Astrocyte (in vitro differentiated cells and primary cell): ENCODE data around the gene NEU1. TPM values are rescaled to one million over a fixed set of nuclear protein-coding genes. Genes with fewer than 3 reads are reported as not detected.
"Not testable (repeated sequence)": the region's sequence is repeated elsewhere in the genome, so short reads cannot be mapped to it uniquely, and the experiment has no call there.

Experiments used
- DNase-seq: peaks from one replicate; pipeline ENCODE4 v3.0.0-alpha.2; 2010; ENCODE audit warnings: low read depth
- FAIRE-seq: peaks from 2 replicates; lab custom pipeline; 2011; peaks lifted over from hg19 to GRCh38; lab: Jason Lieb, UNC
- H2AFZ ChIP-seq: 2 replicates; pipeline ENCODE4 v1.6.0; 2012; ENCODE audit warnings: low read depth, low read length, inconsistent platforms
- H3K27ac ChIP-seq: 2 replicates; pipeline ENCODE4 v1.5.1; 2011; ENCODE audit warnings: low read depth, low read length, inconsistent platforms
- H3K27me3 ChIP-seq: 2 replicates; pipeline ENCODE4 v1.6.0; 2011; ENCODE audit warnings: low read length, inconsistent platforms; ENCODE audit not compliant: insufficient read depth
- H3K36me3 ChIP-seq: 2 replicates; pipeline ENCODE4 v1.5.1; 2011; ENCODE audit warnings: low read length, inconsistent platforms; ENCODE audit not compliant: insufficient read depth
- H3K4me1 ChIP-seq: 2 replicates; pipeline ENCODE4 v1.5.1; 2011; ENCODE audit warnings: low read length, inconsistent platforms; ENCODE audit not compliant: insufficient read depth
- H3K4me2 ChIP-seq: 2 replicates; pipeline ENCODE4 v1.6.0; 2012; ENCODE audit warnings: low read length, inconsistent platforms
- H3K4me3 ChIP-seq: 2 replicates; pipeline ENCODE4 v1.5.1; 2011; ENCODE audit warnings: low read depth, mild to moderate bottlenecking, low read length, inconsistent platforms; ENCODE audit not compliant: insufficient read depth
- H3K79me2 ChIP-seq: 2 replicates; pipeline ENCODE4 v1.6.0; 2012; ENCODE audit warnings: mild to moderate bottlenecking, low read length, inconsistent platforms; ENCODE audit not compliant: insufficient read depth
- H3K9ac ChIP-seq: 2 replicates; pipeline ENCODE4 v1.6.0; 2012; ENCODE audit warnings: mild to moderate bottlenecking, low read length, inconsistent platforms
- H3K9me3 ChIP-seq: 2 replicates; pipeline ENCODE4 v1.5.1; 2012; ENCODE audit warnings: low read depth, mild to moderate bottlenecking, low read length, inconsistent platforms; ENCODE audit not compliant: insufficient read depth
- H4K20me1 ChIP-seq: 2 replicates; pipeline ENCODE4 v1.6.0; 2012; ENCODE audit warnings: low read length, inconsistent platforms; ENCODE audit not compliant: insufficient read depth
- H3K27ac Mint-ChIP-seq: one replicate; pipeline ENCODE4 v1.8.0; 2021; ENCODE audit warnings: mild to moderate bottlenecking, mixed read lengths; ENCODE audit not compliant: unreplicated experiment
- H3K27me3 Mint-ChIP-seq: one replicate; pipeline ENCODE4 v1.8.0; 2021; ENCODE audit warnings: low read depth, mixed read lengths; ENCODE audit not compliant: unreplicated experiment
- H3K36me3 Mint-ChIP-seq: one replicate; pipeline ENCODE4 v1.8.0; 2021; ENCODE audit warnings: low read depth, mixed read lengths; ENCODE audit not compliant: unreplicated experiment
- H3K4me1 Mint-ChIP-seq: one replicate; pipeline ENCODE4 v1.8.0; 2021; ENCODE audit warnings: low read depth, mixed read lengths; ENCODE audit not compliant: unreplicated experiment
- H3K4me3 Mint-ChIP-seq: one replicate; pipeline ENCODE4 v1.8.0; 2021; ENCODE audit warnings: mild to moderate bottlenecking, moderate library complexity, mixed read lengths; ENCODE audit not compliant: unreplicated experiment
- H3K9me3 Mint-ChIP-seq: one replicate; pipeline ENCODE4 v1.8.0; 2021; ENCODE audit warnings: mild to moderate bottlenecking, mixed read lengths; ENCODE audit not compliant: unreplicated experiment
- CTCF ChIP-seq: IDR thresholded peaks from 2 replicates; pipeline ENCODE4 v1.5.1; 2011; ENCODE audit warnings: low read depth, mild to moderate bottlenecking, inconsistent platforms, low read length, moderate library complexity; ENCODE audit not compliant: insufficient read depth
- EZH2 ChIP-seq: IDR thresholded peaks from 2 replicates; pipeline ENCODE4 v1.6.1; 2012; ENCODE audit warnings: mild to moderate bottlenecking, low read length, inconsistent platforms; ENCODE audit not compliant: insufficient read depth
- total RNA-seq: library from RNA; stranded (reverse); gene quantifications from 2 replicates; pipeline ENCODE4 v1.2.1, GENCODE V29; 2021

Gene NEU1
- total RNA-seq, 1 donor from 2014 or later: 47.3 TPM

GRCh38 chr6:31844507-31844906 lies 18.1 kb downstream of the NEU1 start:
- Histone ChIP-seq H3K4me2 (no peak overlapping the region), H3K9ac (no peak overlapping the region), H3K9me3 (no peaks in the 10 kb centered on the region), H4K20me1 (peaks cover 19% of the 10 kb centered on the region), H3K79me2 (no peaks in the 10 kb centered on the region), H3K4me1 (no peaks in the 10 kb centered on the region), H2AFZ (no peak overlapping the region), H3K4me3 (no peak overlapping the region), H3K27me3 (no peaks in the 10 kb centered on the region), H3K36me3 (peaks cover 12% of the 10 kb centered on the region), H3K27ac (no peak overlapping the region)
- TF ChIP-seq EZH2: no peak
- no peak for TF ChIP-seq CTCF
- Mint-ChIP-seq H3K36me3 (peaks cover 7% of the 10 kb centered on the region), H3K4me3 (no peak overlapping the region), H3K4me1 (no peaks in the 10 kb centered on the region), H3K9me3 (no peaks in the 10 kb centered on the region), H3K27ac (no peak overlapping the region), H3K27me3 (no peaks in the 10 kb centered on the region)
- DNase-seq (no peak), FAIRE-seq (no peak)

- H2AFZ ChIP-seq: no peak overlapping the region
- peaks cover 15% of the 10 kb centered on the region for H3K4me1 ChIP-seq
- no peak for DNase-seq
- H4K20me1 ChIP-seq: peaks cover 44% of the 10 kb centered on the region
- no peaks in the 10 kb centered on the region for H3K9me3 ChIP-seq
- Mint-ChIP-seq H3K27ac (no peak overlapping the region), H3K4me1 (peaks cover 11% of the 10 kb centered on the region), H3K9me3 (no peaks in the 10 kb centered on the region), H3K4me3 (no peak overlapping the region), H3K27me3 (no peaks in the 10 kb centered on the region), H3K36me3 (peaks cover 19% of the 10 kb centered on the region)
- no peaks in the 10 kb centered on the region for H3K27me3 ChIP-seq
- no peak overlapping the region for H3K27ac ChIP-seq
- FAIRE-seq: no peak
- peaks cover 35% of the 10 kb centered on the region for H3K36me3 ChIP-seq
- TF ChIP-seq CTCF (no peak), EZH2 (no peak)
- H3K4me3 ChIP-seq: no peak overlapping the region
- no peak overlapping the region for H3K4me2 ChIP-seq
- H3K79me2 ChIP-seq: peaks cover 20% of the 10 kb centered on the region
- H3K9ac ChIP-seq: no peak overlapping the region
Measured at GRCh38 chr6:31842053-31842452, 20.6 kb downstream of the NEU1 start.

GRCh38 chr6:31839779-31840126 lies 22.9 kb downstream of the NEU1 start:
- not testable (repeated sequence) for H3K9me3 Mint-ChIP-seq, H3K27me3 ChIP-seq, H3K27me3 Mint-ChIP-seq, FAIRE-seq, H3K27ac Mint-ChIP-seq, H3K9me3 ChIP-seq, H3K4me3 ChIP-seq, H3K27ac ChIP-seq, DNase-seq, H3K9ac ChIP-seq, H2AFZ ChIP-seq, H3K4me2 ChIP-seq
- peaks cover 35% of the 10 kb centered on the region for H3K36me3 Mint-ChIP-seq
- peaks cover 11% of the 10 kb centered on the region for H3K4me1 Mint-ChIP-seq
- Histone ChIP-seq H3K79me2 (peaks cover 43% of the 10 kb centered on the region), H3K36me3 (peaks cover 36% of the 10 kb centered on the region), H3K4me1 (peaks cover 24% of the 10 kb centered on the region), H4K20me1 (peaks cover 57% of the 10 kb centered on the region)
- H3K4me3 Mint-ChIP-seq: peak overlapping the region; percentile 8
